GM23338 (cell line): ENCODE data around the gene KDM4F. TPM values are rescaled to one million over a fixed set of nuclear protein-coding genes. Genes with fewer than 3 reads are reported as not detected.

Source experiments
- ATAC-seq: fragments of 200-7000 bp; cut with Tn5 transposase; 3 replicates; pipeline ENCODE4 v1.9.1; 2020
- DNase-seq: peaks from one replicate; pipeline ENCODE4 v3.0.0-alpha.2; 2015; ENCODE audit warnings: low spot score
- H2AFZ ChIP-seq: fragments of 200-600 bp; sonication (generic); 2 replicates; pipeline ENCODE4 v1.8.0; 2016; ENCODE audit warnings: antibody characterized with exemption, mild to moderate bottlenecking, moderate library complexity
- H3F3A ChIP-seq: fragments of 200-600 bp; sonication (generic); replicated peaks from 2 replicates; pipeline ENCODE4 v1.8.0; 2017; ENCODE audit warnings: antibody characterized with exemption, mixed run types, low read depth
- H3K27ac ChIP-seq: fragments of 200-600 bp; sonication (generic); 2 replicates; pipeline ENCODE4 v1.6.1; 2016; ENCODE audit warnings: low read depth
- H3K27me3 ChIP-seq: fragments of 200-600 bp; sonication (generic); 2 replicates; pipeline ENCODE4 v1.8.0; 2016; ENCODE audit warnings: mild to moderate bottlenecking, mixed run types, moderate library complexity; ENCODE audit not compliant: insufficient read depth
- H3K36me3 ChIP-seq: fragments of 200-600 bp; sonication (generic); 2 replicates; pipeline ENCODE4 v1.8.0; 2016; ENCODE audit warnings: mild to moderate bottlenecking; ENCODE audit not compliant: insufficient read depth
- H3K4me1 ChIP-seq: fragments of 200-600 bp; sonication (generic); 2 replicates; pipeline ENCODE4 v1.8.0; 2016; ENCODE audit warnings: mild to moderate bottlenecking, moderate library complexity; ENCODE audit not compliant: insufficient read depth
- H3K4me2 ChIP-seq: fragments of 200-600 bp; sonication (generic); 2 replicates; pipeline ENCODE4 v1.7.1; 2017; ENCODE audit warnings: mixed run types
- H3K4me3 ChIP-seq: fragments of 200-600 bp; sonication (generic); 2 replicates; pipeline ENCODE4 v1.6.1; 2016; ENCODE audit warnings: mixed run types
- H3K79me2 ChIP-seq: fragments of 200-600 bp; sonication (generic); replicated peaks from 2 replicates; pipeline ENCODE4 v1.8.0; 2017; ENCODE audit warnings: mild to moderate bottlenecking; ENCODE audit not compliant: insufficient read depth
- H3K9me2 ChIP-seq: fragments of 200-600 bp; sonication (generic); 2 replicates; pipeline ENCODE4 v1.8.0; 2017; ENCODE audit not compliant: insufficient read depth
- H4K20me1 ChIP-seq: fragments of 200-600 bp; sonication (generic); replicated peaks from 2 replicates; pipeline ENCODE4 v1.8.0; 2017; ENCODE audit warnings: mild to moderate bottlenecking; ENCODE audit not compliant: insufficient read depth
- H3K27ac Mint-ChIP-seq: 2 replicates; pipeline ENCODE4 v1.8.0; 2020; ENCODE audit warnings: inconsistent platforms, mild to moderate bottlenecking, moderate library complexity, mixed read lengths
- H3K27me3 Mint-ChIP-seq: 3 replicates; pipeline ENCODE4 v1.8.0; 2022; ENCODE audit warnings: low read depth, mild to moderate bottlenecking, moderate library complexity, mixed read lengths, inconsistent platforms; ENCODE audit not compliant: insufficient read depth, poor library complexity
- H3K36me3 Mint-ChIP-seq: 3 replicates; pipeline ENCODE4 v1.8.0; 2021; ENCODE audit warnings: low read depth, mild to moderate bottlenecking, inconsistent platforms, moderate library complexity, mixed read lengths
- H3K4me1 Mint-ChIP-seq: 3 replicates; pipeline ENCODE4 v1.8.0; 2020; ENCODE audit warnings: mild to moderate bottlenecking, inconsistent platforms, mixed read lengths
- H3K4me3 Mint-ChIP-seq: 3 replicates; pipeline ENCODE4 v1.8.0; 2021; ENCODE audit warnings: moderate library complexity, mild to moderate bottlenecking, inconsistent platforms, mixed read lengths
- H3K9me3 Mint-ChIP-seq: 3 replicates; pipeline ENCODE4 v1.8.0; 2020; ENCODE audit warnings: moderate library complexity, mild to moderate bottlenecking, inconsistent platforms, mixed read lengths
- CREB1 ChIP-seq: fragments of 250-450 bp; sonication (Bioruptor Pico); IDR thresholded peaks from 2 replicates; pipeline ENCODE4 v1.5.0; 2020; ENCODE audit warnings: low read depth, mild to moderate bottlenecking, moderate library complexity
- EZH2phosphoT487 ChIP-seq: fragments of 200-600 bp; sonication (generic); IDR thresholded peaks from one replicate; pipeline ENCODE4 v1.8.1; 2018; ENCODE audit warnings: antibody characterized with exemption; ENCODE audit not compliant: unreplicated experiment
- JUNB ChIP-seq: IDR thresholded peaks from one replicate; pipeline ENCODE4 v1.6.1; 2016; ENCODE audit warnings: antibody characterized with exemption; ENCODE audit not compliant: unreplicated experiment
- polyA plus RNA-seq: library from polyadenylated mRNA; unstranded; fragments of >200 nt; fragmentation: Nextera tagmentation; extraction: Ambion mirVana; gene quantifications from 2 replicates; pipeline ENCODE4 v1.2.1, GENCODE V29; 2016
- total RNA-seq: library from RNA; depleted of rRNA; stranded (reverse); fragments of >200 nt; shearing (Covaris generic); gene quantifications from 2 replicates; pipeline ENCODE4 v1.2.3, GENCODE V29; 2014
- TF ChIP-seq, protein P1 (sequence below): IDR thresholded peaks from 2 replicates; pipeline ENCODE4 v1.6.1; 2016; ENCODE audit warnings: antibody characterized with exemption
- TF ChIP-seq, protein P2 (sequence below), 2 experiments: fragments of 200-600 bp in 1 of 2; sonication (generic) in 1 of 2; conservative IDR thresholded peaks; 2 replicates each; pipeline versions ENCODE4 v1.5.1 to v1.6.1; 2016 to 2017; ENCODE audit warnings: antibody characterized with exemption in 2 of 2, low read depth in 2 of 2, mild to moderate bottlenecking in 2 of 2, moderate library complexity in 1 of 2
- TF ChIP-seq, protein P3 (sequence below): fragments of 250-450 bp; sonication (Bioruptor Pico); IDR thresholded peaks from 2 replicates; pipeline ENCODE4 v1.5.0; 2020; ENCODE audit warnings: mild to moderate bottlenecking, moderate library complexity

KDM4F gene
- total and polyA plus RNA-seq, 2 experiments from 2014 or later, result not detected

DNA sequence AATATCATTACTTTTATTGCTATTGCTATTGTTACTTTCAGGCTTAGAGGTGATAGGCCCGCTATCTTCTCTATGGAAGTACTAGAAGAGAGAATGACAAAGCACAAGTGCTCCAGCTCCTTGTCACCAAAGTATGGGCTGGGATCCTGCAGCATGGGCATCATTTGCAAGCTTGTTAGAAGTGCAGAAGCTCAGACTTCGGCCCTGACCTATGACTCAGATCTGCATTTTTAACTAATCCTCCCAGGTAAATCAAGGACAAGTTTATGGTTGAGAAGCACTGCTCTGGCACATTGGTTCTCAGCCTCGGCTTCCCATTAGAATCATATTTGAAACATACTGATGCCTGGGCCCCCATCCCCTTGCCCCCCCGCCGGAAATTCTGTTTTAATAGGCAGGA, 31.8 kb downstream of the KDM4F start:
- ATAC-seq, result no peak
- H3K9me2 ChIP-seq, result no peaks in the 10 kb centered on the region
- H2AFZ ChIP-seq, result peak overlapping the region; percentile 94; the same call in 1 of the 2 replicates
- H3K36me3 ChIP-seq, result no peaks in the 10 kb centered on the region
- TF ChIP-seq, protein P1, sequence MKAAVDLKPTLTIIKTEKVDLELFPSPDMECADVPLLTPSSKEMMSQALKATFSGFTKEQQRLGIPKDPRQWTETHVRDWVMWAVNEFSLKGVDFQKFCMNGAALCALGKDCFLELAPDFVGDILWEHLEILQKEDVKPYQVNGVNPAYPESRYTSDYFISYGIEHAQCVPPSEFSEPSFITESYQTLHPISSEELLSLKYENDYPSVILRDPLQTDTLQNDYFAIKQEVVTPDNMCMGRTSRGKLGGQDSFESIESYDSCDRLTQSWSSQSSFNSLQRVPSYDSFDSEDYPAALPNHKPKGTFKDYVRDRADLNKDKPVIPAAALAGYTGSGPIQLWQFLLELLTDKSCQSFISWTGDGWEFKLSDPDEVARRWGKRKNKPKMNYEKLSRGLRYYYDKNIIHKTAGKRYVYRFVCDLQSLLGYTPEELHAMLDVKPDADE, result no peak
- TF ChIP-seq, protein P2, sequence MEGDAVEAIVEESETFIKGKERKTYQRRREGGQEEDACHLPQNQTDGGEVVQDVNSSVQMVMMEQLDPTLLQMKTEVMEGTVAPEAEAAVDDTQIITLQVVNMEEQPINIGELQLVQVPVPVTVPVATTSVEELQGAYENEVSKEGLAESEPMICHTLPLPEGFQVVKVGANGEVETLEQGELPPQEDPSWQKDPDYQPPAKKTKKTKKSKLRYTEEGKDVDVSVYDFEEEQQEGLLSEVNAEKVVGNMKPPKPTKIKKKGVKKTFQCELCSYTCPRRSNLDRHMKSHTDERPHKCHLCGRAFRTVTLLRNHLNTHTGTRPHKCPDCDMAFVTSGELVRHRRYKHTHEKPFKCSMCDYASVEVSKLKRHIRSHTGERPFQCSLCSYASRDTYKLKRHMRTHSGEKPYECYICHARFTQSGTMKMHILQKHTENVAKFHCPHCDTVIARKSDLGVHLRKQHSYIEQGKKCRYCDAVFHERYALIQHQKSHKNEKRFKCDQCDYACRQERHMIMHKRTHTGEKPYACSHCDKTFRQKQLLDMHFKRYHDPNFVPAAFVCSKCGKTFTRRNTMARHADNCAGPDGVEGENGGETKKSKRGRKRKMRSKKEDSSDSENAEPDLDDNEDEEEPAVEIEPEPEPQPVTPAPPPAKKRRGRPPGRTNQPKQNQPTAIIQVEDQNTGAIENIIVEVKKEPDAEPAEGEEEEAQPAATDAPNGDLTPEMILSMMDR (conservative IDR thresholded peaks at IDR 0.05; ENCODE audit: low read depth in 2 of 2), result no peak
- TF ChIP-seq JUNB, result no peak
- no peak for TF ChIP-seq CREB1 (CRISPR knock-in tag)
- no peak for DNase-seq
- H3K27ac ChIP-seq, result no peak overlapping the region
- H3K4me2 ChIP-seq, result peak overlapping the region; percentile 49; the same call in 1 of the 2 replicates
- no peaks in the 10 kb centered on the region for H3K27me3 Mint-ChIP-seq
- no peaks in the 10 kb centered on the region for H3K9me3 Mint-ChIP-seq
- no peaks in the 10 kb centered on the region for H3K79me2 ChIP-seq
- H3K4me1 Mint-ChIP-seq, result peaks cover 13% of the 10 kb centered on the region; the same call in 2 of the 3 replicates
- no peak overlapping the region for H3K4me3 Mint-ChIP-seq
- no peaks in the 10 kb centered on the region for H3K36me3 Mint-ChIP-seq
- H3F3A ChIP-seq, result no peaks in the 10 kb centered on the region
- no peaks in the 10 kb centered on the region for H4K20me1 ChIP-seq
- H3K4me1 ChIP-seq, result peaks cover 12% of the 10 kb centered on the region
- no peak overlapping the region for H3K4me3 ChIP-seq
- H3K27ac Mint-ChIP-seq, result no peak overlapping the region
- no peaks in the 10 kb centered on the region for H3K27me3 ChIP-seq

DNA sequence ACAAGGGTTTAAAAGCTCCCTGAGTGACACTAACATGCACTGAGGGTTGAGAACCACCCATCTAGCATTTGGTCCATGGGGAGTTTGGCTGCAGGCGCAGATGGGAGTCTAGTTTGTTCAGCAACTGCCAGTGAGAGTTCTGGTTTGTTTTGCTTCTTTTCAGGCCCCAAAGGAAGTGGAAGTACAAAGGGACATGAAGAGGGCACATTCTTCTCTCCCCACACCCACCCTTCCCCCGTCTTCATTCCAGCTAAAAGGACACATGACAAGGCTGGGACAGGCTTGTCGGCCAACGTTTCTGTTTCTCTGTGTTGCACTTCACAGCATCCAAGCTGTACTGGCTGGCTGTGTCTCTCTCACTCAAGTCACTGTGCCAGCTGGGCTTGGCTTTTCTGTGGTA, 32.2 kb downstream of the KDM4F start:
- Mint-ChIP-seq H3K9me3 (no peaks in the 10 kb centered on the region), H3K4me1 (peaks cover 12% of the 10 kb centered on the region; the same call in 2 of the 3 replicates), H3K36me3 (no peaks in the 10 kb centered on the region), H3K27me3 (no peaks in the 10 kb centered on the region), H3K4me3 (no peak overlapping the region), H3K27ac (0 out of 2 replicates have a peak overlapping the region, but pooled peaks have one; percentile 41)
- ATAC-seq, result no peak
- no peak overlapping the region for H3K4me3 ChIP-seq
- H3K36me3 ChIP-seq, result no peaks in the 10 kb centered on the region
- H3K27me3 ChIP-seq, result no peaks in the 10 kb centered on the region
- H3K4me1 ChIP-seq, result peaks cover 12% of the 10 kb centered on the region
- H3K9me2 ChIP-seq, result no peaks in the 10 kb centered on the region
- no peaks in the 10 kb centered on the region for H3K79me2 ChIP-seq
- no peaks in the 10 kb centered on the region for H4K20me1 ChIP-seq
- H3F3A ChIP-seq, result no peaks in the 10 kb centered on the region
- H2AFZ ChIP-seq, result peak overlapping the region; percentile 94
- H3K4me2 ChIP-seq, result peak overlapping the region; percentile 49; the same call in 1 of the 2 replicates
- H3K27ac ChIP-seq, result no peak overlapping the region
- peak; percentile 24 for DNase-seq
- no peak for TF ChIP-seq JUNB
- TF ChIP-seq EZH2phosphoT487, result no peak
- TF ChIP-seq, protein P3, sequence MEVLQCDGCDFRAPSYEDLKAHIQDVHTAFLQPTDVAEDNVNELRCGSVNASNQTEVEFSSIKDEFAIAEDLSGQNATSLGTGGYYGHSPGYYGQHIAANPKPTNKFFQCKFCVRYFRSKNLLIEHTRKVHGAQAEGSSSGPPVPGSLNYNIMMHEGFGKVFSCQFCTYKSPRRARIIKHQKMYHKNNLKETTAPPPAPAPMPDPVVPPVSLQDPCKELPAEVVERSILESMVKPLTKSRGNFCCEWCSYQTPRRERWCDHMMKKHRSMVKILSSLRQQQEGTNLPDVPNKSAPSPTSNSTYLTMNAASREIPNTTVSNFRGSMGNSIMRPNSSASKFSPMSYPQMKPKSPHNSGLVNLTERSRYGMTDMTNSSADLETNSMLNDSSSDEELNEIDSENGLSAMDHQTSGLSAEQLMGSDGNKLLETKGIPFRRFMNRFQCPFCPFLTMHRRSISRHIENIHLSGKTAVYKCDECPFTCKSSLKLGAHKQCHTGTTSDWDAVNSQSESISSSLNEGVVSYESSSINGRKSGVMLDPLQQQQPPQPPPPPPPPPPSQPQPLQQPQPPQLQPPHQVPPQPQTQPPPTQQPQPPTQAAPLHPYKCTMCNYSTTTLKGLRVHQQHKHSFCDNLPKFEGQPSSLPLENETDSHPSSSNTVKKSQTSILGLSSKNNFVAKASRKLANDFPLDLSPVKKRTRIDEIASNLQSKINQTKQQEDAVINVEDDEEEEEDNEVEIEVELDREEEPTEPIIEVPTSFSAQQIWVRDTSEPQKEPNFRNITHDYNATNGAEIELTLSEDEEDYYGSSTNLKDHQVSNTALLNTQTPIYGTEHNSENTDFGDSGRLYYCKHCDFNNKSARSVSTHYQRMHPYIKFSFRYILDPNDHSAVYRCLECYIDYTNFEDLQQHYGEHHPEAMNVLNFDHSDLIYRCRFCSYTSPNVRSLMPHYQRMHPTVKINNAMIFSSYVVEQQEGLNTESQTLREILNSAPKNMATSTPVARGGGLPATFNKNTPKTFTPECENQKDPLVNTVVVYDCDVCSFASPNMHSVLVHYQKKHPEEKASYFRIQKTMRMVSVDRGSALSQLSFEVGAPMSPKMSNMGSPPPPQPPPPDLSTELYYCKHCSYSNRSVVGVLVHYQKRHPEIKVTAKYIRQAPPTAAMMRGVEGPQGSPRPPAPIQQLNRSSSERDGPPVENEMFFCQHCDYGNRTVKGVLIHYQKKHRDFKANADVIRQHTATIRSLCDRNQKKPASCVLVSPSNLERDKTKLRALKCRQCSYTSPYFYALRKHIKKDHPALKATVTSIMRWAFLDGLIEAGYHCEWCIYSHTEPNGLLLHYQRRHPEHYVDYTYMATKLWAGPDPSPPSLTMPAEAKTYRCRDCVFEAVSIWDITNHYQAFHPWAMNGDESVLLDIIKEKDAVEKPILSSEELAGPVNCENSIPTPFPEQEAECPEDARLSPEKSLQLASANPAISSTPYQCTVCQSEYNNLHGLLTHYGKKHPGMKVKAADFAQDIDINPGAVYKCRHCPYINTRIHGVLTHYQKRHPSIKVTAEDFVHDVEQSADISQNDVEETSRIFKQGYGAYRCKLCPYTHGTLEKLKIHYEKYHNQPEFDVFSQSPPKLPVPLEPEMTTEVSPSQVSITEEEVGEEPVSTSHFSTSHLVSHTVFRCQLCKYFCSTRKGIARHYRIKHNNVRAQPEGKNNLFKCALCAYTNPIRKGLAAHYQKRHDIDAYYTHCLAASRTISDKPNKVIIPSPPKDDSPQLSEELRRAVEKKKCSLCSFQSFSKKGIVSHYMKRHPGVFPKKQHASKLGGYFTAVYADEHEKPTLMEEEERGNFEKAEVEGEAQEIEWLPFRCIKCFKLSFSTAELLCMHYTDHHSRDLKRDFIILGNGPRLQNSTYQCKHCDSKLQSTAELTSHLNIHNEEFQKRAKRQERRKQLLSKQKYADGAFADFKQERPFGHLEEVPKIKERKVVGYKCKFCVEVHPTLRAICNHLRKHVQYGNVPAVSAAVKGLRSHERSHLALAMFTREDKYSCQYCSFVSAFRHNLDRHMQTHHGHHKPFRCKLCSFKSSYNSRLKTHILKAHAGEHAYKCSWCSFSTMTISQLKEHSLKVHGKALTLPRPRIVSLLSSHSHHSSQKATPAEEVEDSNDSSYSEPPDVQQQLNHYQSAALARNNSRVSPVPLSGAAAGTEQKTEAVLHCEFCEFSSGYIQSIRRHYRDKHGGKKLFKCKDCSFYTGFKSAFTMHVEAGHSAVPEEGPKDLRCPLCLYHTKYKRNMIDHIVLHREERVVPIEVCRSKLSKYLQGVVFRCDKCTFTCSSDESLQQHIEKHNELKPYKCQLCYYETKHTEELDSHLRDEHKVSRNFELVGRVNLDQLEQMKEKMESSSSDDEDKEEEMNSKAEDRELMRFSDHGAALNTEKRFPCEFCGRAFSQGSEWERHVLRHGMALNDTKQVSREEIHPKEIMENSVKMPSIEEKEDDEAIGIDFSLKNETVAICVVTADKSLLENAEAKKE, result no peak
- no peak for TF ChIP-seq CREB1 (CRISPR knock-in tag)
- TF ChIP-seq, protein P2 (conservative IDR thresholded peaks at IDR 0.05; ENCODE audit: low read depth in 2 of 2), result no peak
- TF ChIP-seq, protein P1, result no peak
